HG02798 (cell line): Measurements from ENCODE around the gene AGER.

Source experiments
- ATAC-seq: cut with Tn5 transposase; IDR thresholded peaks from one replicate; pipeline ENCODE4 v1.9.1; 2021; ENCODE audit warnings: mild to moderate bottlenecking; ENCODE audit not compliant: unreplicated experiment, poor library complexity

Gene AGER

GRCh38 chr6:32174416-32174815 is 9.6 kb downstream of the AGER start:
- ATAC-seq = no peak

DNA sequence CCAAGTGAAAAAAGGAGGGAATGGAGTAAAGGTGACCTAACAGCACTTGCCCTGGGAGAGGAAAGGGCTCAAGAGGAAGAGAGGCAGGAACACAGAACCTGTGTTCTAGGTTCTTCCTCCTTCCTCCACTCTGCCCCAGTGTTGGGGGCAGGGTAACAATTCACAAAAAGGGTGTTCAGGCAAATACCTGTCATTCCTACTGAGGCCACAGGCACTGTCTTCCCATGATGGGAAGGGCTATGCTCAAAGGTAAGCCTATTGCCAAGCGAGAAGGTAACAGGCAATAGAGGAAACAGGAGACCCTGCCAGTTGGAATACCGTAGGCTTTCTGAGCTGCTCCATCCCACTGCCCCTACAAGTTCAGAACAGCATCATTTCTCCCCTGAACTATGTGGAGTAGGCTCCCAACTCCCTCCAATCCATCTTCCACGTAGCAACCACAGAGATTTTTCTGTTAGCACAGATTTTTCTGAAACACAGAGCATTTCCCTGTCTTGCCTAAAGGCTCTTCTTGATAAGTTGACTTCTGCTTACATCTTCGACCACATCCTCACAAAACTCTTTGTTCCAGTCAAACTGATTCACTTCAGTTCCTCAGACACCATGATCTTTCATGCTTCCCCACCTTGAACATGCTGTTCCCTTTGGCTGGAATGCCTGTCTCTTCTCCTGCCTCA is 10.9 kb downstream of the AGER start:
- no peak for ATAC-seq

- ATAC-seq = no peak
Measured at GRCh38 chr6:32171234-32171633, 12.8 kb downstream of the AGER start.

- ATAC-seq = no peak
Measured at GRCh38 chr6:32170294-32170693, 13.8 kb downstream of the AGER start.

DNA sequence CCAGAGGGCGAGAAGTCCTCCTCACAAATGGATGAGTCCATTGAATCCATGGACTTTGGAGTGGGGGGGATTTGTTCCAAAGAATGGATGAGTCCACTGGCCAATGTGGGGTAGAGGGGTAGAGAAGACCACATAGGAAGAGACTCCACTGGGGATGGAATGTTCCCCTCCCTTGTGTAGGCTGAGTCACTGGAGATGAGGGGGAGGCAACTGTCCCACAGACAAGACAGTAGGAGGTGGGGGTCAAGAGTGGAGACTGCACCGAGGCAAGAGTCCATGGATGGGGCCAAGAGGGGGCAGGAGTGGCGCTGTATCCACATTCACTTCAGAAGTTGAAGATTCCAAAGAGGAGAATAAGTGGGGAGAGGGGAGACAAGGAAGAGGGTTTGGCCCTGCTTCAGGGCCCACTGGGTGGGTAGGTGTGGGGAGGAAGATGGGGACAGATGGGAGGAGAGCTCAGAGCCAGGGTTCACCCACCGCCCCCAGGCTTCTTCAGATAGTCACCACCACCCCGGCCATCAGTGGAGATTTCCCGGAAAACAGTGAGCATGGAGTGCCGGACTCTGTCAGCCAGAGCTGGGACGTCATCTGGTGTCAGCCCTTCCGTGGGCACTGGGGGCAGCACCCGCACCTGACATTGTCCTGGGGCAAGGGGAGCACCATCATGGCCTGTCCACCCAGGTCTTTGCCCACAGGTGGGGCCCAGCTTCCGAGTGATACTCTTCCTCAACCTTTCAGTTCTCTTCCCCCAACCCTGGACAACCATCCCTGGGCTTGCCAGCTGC is 15.1 kb downstream of the AGER start:
- ATAC-seq = no peak

- ATAC-seq = no peak
Measured at GRCh38 chr6:32168350-32168749, 15.7 kb downstream of the AGER start.

GRCh38 chr6:32167761-32168262 is 16.2 kb downstream of the AGER start:
- no peak for ATAC-seq

DNA sequence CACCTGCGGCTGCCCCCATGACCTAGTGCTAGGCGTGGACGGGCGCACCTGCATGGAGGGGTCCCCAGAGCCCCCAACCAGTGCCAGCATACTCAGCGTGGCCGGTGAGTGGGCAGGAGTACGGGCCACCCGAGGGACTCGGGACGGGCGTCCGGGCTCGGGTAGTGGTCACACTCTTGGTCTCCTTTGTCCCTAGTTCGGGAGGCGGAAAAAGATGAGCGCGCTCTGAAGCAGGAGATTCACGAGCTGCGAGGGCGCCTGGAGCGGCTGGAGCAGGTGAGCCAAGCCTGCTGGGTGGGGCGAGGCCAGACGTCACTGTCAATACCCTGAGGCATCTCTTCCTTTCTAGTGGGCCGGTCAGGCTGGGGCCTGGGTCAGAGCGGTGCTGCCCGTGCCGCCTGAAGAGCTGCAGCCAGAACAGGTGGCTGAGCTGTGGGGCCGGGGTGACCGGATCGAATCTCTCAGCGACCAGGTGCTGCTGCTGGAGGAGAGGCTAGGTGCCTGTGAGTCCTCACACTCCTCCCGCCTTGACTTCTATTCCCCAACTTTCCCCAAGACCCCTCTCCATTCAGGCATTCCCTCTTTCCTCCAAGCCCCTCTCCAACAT is 16.8 kb downstream of the AGER start:
- no peak for ATAC-seq

DNA sequence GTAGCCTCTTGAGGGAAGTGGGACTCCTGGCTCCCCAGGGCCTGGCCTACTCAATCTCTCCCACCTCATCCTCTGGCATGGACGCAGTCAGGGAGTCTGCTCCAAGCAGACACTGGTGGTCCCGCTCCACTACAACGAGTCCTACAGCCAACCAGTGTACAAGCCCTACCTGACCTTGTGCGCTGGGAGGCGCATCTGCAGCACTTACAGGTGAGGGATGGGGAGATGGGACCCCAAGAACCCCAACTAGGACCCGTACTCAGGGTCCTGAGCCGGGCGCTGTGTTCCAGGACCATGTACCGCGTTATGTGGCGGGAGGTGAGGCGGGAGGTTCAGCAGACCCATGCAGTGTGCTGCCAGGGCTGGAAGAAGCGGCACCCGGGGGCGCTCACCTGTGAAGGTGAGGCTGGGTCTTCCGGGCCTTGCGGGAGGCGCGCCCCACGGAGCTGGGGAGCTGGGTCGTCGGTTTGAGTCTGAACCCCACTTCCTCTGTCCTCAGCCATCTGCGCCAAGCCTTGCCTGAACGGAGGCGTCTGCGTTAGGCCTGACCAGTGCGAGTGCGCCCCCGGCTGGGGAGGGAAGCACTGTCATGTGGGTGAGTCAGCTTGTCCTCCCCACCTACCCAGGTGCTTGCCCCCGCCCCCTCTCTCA is 17.5 kb downstream of the AGER start:
- ATAC-seq = no peak

GRCh38 chr6:32164295-32164694 is 19.8 kb downstream of the AGER start, which contains the start of gene EGFL8:
TSS of gene EGFL8 (plus strand) at chr6:32164595. CDS start at chr6:32166166, 1,571 bp downstream.
- ATAC-seq = no peak

DNA sequence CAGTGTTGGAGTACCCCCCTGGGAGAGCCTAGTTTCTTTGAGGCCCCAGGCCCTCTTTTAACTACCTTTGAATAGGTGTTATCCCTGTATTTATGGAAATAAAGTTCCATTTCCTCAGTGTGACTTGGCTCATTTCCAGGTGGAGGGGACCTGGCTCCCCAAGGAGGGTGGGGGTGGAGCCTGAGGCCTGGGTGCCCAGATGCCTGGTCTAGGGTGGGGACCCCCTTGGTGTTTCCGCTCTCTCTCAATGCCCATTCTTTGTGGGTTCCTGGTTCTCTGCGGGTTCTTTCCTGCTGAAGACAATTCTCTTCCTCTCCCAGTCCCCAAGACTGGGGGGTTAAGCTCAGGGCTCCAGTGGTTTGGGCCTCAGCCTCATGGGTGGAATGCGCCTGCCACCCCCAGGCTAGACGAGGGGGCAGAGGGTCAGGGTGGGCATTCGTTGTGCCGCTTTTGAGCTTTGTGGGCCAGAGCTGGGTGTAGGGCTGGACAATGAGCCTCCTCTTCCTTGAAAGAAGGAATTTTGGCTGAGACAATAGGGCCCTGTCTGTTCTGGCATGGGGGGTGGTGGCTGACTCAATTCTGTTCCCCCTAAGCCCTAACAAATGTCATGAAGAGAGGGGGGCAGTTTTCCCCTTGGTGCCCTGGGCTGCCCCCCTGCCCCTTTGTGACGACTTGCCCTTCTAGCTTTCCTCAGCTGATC is 20.3 kb downstream of the AGER start:
- ATAC-seq = no peak

- ATAC-seq = no peak
Measured at GRCh38 chr6:32158052-32158451, 26.0 kb downstream of the AGER start.

DNA sequence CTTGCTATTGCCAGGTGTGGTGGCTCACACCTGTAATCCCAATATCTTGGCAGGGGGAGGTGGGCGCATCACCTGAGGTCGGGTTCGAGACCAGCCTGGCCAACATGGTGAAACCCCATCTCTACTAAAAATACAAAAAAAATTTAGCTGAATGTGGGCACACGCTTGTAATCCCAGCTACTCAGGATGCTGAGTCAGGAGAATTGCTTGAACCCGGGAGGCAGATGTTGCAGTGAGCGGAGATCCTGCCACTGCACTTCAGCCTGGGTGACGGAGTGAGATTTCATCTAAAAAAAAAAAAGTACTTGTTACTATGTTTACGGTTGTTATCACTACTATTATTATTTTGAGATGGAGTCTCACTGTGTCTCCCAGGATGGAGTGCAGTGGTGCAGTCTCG is 27.2 kb downstream of the AGER start:
- no peak for ATAC-seq

DNA sequence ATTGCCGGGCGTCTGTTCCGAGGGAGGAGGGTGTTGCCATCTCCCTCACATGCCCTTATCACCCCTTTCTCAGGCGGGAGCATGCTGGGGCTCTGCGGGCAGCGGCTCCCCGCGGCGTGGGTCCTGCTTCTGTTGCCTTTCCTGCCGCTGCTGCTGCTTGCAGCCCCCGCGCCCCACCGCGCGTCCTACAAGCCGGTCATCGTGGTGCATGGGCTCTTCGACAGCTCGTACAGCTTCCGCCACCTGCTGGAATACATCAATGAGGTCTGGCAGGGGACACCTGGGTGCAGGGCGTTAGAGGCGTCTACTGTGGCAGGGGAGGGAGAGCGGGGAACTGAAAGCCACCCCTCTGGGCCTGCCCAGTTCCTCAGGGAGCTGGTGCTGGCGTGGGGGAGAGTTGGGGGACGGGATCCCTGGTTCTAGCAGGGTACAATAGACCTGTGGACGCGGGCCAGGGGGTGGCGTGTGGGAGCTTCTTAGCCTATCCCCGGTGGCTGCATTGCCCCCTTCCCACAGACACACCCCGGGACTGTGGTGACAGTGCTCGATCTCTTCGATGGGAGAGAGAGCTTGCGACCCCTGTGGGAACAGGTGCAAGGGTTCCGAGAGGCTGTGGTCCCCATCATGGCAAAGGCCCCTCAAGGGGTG is 29.4 kb downstream of the AGER start:
- peak; percentile 52 for ATAC-seq

GRCh38 chr6:32153564-32154513 is 30.2 kb downstream of the AGER start, which contains the start of gene PPT2:
TSS of gene PPT2 (plus strand) at chr6:32154141. CDS start at chr6:32154595, 454 bp downstream.
- no peak for ATAC-seq

- no peak for ATAC-seq
Measured at GRCh38 chr6:32152769-32153563, 31.1 kb downstream of the AGER start.

DNA sequence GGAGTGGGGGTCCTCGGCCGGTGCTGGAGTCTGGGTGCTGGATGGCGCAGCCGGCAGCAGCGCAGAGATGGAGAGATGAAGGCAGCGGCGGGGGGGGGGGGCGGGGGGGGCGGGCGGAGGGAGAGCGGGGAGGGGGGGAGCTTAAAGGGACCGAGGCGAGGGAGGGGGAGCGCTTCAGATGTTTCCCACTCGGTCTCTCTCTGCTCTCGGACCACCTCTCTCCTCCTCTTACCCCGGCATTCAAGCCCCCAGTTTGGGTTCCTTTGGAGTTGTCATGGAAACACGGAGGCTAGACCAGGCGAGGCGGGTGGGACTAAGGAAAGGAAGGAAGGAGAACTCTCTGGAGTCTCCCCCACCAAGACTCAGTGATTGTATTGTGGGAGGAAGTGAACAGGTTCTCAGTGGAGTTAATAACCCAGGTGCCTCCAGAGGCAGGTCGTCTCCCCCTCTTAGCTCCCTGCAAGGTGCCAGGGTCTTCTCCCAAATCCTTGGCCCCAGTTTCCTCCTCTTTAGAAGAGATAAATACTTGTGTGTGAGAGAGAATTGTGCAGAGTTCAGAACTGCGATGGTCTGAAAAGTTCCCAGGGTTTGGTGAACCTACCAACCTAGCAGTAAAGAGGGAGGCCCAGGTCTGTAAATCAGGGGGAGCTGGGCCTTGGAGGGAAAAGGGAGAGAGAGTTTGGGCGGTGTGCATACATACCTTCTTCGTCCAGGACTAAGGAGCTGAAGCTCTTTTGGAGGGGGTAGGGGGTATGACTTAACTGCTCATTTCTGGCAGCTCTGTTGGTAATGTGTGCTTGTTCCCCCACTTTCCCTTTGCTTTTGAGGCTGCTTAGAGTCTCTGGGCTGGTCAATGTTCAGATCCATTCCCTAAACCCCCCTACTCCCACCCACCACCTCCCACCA is 31.9 kb downstream of the AGER start, which contains the start of gene PRRT1:
Gene PRRT1, minus strand, starts transcription at position 77 of the 906 bp plus-strand sequence. CDS start 112 bp downstream, outside the sequence.
- no peak for ATAC-seq
